SU-DHL-6 (cell line): ENCODE data around the gene FMNL1.

ENCODE experiments used
- H2AFZ ChIP-seq: fragments of 200-600 bp; sonication (generic); 2 replicates; pipeline ENCODE4 v1.6.1; 2014; ENCODE audit warnings: low read depth, mild to moderate bottlenecking, moderate library complexity, mixed read lengths, antibody characterized with exemption, low read length; ENCODE audit not compliant: severe bottlenecking
- H3F3A ChIP-seq: fragments of 200-600 bp; shearing (Covaris generic); 2 replicates; pipeline ENCODE4 v1.6.0; 2016; ENCODE audit warnings: antibody characterized with exemption, mild to moderate bottlenecking; ENCODE audit not compliant: insufficient read depth
- H3K27ac ChIP-seq: fragments of 200-600 bp; sonication (generic); 2 replicates; pipeline ENCODE4 v1.5.1; 2016; ENCODE audit warnings: low read depth, mild to moderate bottlenecking, low read length, moderate library complexity, mixed read lengths
- H3K27me3 ChIP-seq: fragments of 200-600 bp; sonication (generic), shearing (Covaris generic); 2 replicates; pipeline ENCODE4 v1.6.0; 2014; ENCODE audit warnings: mild to moderate bottlenecking, low read length
- H3K36me3 ChIP-seq: fragments of 200-600 bp; sonication (generic); 2 replicates; pipeline ENCODE4 v1.6.1; 2014; ENCODE audit warnings: mild to moderate bottlenecking, low read length, mixed read lengths
- H3K4me2 ChIP-seq: fragments of 300-600, 200-600 bp; shearing (Covaris generic), sonication (generic); 2 replicates; pipeline ENCODE4 v1.6.0; 2014; ENCODE audit warnings: low read length, low read depth, mild to moderate bottlenecking; ENCODE audit not compliant: poor library complexity, severe bottlenecking
- H3K4me3 ChIP-seq: fragments of 200-600 bp; sonication (generic); 2 replicates; pipeline ENCODE4 v1.5.1; 2014; ENCODE audit warnings: antibody characterized with exemption, low read length, mild to moderate bottlenecking, mixed read lengths; ENCODE audit not compliant: insufficient read depth, poor library complexity, severe bottlenecking
- H3K79me2 ChIP-seq: fragments of 200-600 bp; sonication (generic); 2 replicates; pipeline ENCODE4 v1.6.1; 2014; ENCODE audit warnings: mild to moderate bottlenecking, low read length, moderate library complexity; ENCODE audit not compliant: insufficient read depth
- H3K9ac ChIP-seq: fragments of 200-600 bp; sonication (generic); 2 replicates; pipeline ENCODE4 v1.7.0; 2014; ENCODE audit warnings: mild to moderate bottlenecking, low read length
- H3K9me2 ChIP-seq: fragments of 200-600 bp; sonication (generic); replicated peaks from 2 replicates; pipeline ENCODE4 v1.6.1; 2014; ENCODE audit warnings: low read length; ENCODE audit not compliant: insufficient read depth
- H3K9me3 ChIP-seq: fragments of 200-600 bp; sonication (generic); 2 replicates; pipeline ENCODE4 v1.6.1; 2014; ENCODE audit warnings: low read length, mixed read lengths; ENCODE audit not compliant: insufficient read depth
- H4K20me1 ChIP-seq: fragments of 200-600 bp; sonication (generic); 2 replicates; pipeline ENCODE4 v1.6.1; 2014; ENCODE audit warnings: low read depth, mild to moderate bottlenecking, antibody characterized with exemption, low read length, moderate library complexity, mixed read lengths
- EZH2phosphoT487 ChIP-seq: fragments of 200-600 bp; sonication (generic), shearing (Covaris generic); conservative IDR thresholded peaks from 2 replicates; pipeline ENCODE4 v1.6.1; 2018; ENCODE audit warnings: mild to moderate bottlenecking, antibody characterized with exemption, low read length, moderate library complexity, mixed read lengths
- TF ChIP-seq, protein P1 (sequence below): fragments of 200-600 bp; sonication (generic); IDR thresholded peaks from one replicate; pipeline ENCODE4 v1.5.1; 2017; ENCODE audit warnings: antibody characterized with exemption, mild to moderate bottlenecking, low read length, moderate library complexity; ENCODE audit not compliant: insufficient read depth, poor library complexity, severe bottlenecking

The FMNL1 gene

GRCh38 chr17:45172541-45173286, 49.0 kb upstream of the FMNL1 start:
- TF ChIP-seq, protein P1, sequence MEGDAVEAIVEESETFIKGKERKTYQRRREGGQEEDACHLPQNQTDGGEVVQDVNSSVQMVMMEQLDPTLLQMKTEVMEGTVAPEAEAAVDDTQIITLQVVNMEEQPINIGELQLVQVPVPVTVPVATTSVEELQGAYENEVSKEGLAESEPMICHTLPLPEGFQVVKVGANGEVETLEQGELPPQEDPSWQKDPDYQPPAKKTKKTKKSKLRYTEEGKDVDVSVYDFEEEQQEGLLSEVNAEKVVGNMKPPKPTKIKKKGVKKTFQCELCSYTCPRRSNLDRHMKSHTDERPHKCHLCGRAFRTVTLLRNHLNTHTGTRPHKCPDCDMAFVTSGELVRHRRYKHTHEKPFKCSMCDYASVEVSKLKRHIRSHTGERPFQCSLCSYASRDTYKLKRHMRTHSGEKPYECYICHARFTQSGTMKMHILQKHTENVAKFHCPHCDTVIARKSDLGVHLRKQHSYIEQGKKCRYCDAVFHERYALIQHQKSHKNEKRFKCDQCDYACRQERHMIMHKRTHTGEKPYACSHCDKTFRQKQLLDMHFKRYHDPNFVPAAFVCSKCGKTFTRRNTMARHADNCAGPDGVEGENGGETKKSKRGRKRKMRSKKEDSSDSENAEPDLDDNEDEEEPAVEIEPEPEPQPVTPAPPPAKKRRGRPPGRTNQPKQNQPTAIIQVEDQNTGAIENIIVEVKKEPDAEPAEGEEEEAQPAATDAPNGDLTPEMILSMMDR = no peak
- TF ChIP-seq EZH2phosphoT487 = no peak
- Histone ChIP-seq H3K36me3 (no peaks in the 10 kb centered on the region), H3K4me2 (peak overlapping the region; percentile 43), H3K4me3 (no peak overlapping the region), H4K20me1 (no peaks in the 10 kb centered on the region), H3K27me3 (no peaks in the 10 kb centered on the region), H3K79me2 (no peaks in the 10 kb centered on the region), H3K9me2 (no peaks in the 10 kb centered on the region), H3K9ac (peak overlapping the region; percentile 22; the same call in 1 of the 2 replicates), H2AFZ (peak overlapping the region; percentile 76), H3F3A (no peaks in the 10 kb centered on the region), H3K27ac (no peak overlapping the region), H3K9me3 (no peaks in the 10 kb centered on the region)

DNA sequence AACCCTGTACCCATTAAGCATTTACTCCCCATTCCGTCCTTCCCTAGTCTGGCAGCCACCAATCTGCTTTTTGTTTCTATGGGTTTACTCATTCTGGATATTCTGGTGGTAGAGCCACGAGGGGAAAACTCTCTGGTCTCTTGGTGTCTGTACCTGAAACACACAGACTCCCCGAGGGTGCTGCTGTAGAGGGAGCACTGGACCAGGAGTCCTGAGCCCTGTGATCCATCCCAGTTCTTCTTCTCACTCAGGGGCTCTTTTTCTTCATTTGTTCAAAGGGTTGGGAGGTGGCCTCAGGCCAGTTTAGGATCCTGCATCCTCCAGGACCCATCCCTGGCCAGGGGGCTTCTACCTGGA, 45.9 kb upstream of the FMNL1 start:
- TF ChIP-seq, protein P1 = no peak
- no peak for TF ChIP-seq EZH2phosphoT487
- H2AFZ ChIP-seq = no peak overlapping the region
- no peaks in the 10 kb centered on the region for H3K27me3 ChIP-seq
- H3F3A ChIP-seq = no peaks in the 10 kb centered on the region
- H3K9me3 ChIP-seq = no peaks in the 10 kb centered on the region
- H3K4me3 ChIP-seq = no peak overlapping the region
- no peaks in the 10 kb centered on the region for H3K79me2 ChIP-seq
- H4K20me1 ChIP-seq = no peaks in the 10 kb centered on the region
- H3K36me3 ChIP-seq = no peaks in the 10 kb centered on the region
- no peak overlapping the region for H3K9ac ChIP-seq
- no peak overlapping the region for H3K27ac ChIP-seq
- H3K9me2 ChIP-seq = no peaks in the 10 kb centered on the region
- no peak overlapping the region for H3K4me2 ChIP-seq

DNA sequence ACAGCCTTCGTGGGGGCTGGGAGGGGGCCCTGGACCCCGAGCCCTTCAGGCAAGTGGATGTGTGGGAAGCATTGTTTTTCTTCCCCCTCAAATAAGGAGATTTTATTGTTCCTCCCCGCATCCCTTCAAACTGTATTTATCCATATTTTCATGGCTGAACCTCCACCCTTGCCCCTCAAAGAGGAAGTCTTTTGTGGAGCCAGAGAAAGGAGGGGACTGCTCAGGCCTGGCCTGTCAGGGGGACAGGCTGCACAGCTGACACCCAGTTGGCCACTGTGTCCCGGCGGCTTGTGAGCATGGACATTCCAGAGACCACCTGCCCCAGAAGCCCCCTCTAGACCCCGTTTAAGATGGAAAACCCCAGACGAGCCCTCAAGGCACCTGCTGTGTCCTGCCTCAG, 44.1 kb upstream of the FMNL1 start:
- no peak overlapping the region for H3K4me3 ChIP-seq
- H4K20me1 ChIP-seq = no peaks in the 10 kb centered on the region
- no peaks in the 10 kb centered on the region for H3K36me3 ChIP-seq
- H3K9me2 ChIP-seq = no peaks in the 10 kb centered on the region
- no peaks in the 10 kb centered on the region for H3K27me3 ChIP-seq
- H3K9me3 ChIP-seq = no peaks in the 10 kb centered on the region
- no peak overlapping the region for H3K27ac ChIP-seq
- no peak overlapping the region for H2AFZ ChIP-seq
- TF ChIP-seq, protein P1 = no peak
- TF ChIP-seq EZH2phosphoT487 = no peak
- no peaks in the 10 kb centered on the region for H3F3A ChIP-seq
- H3K79me2 ChIP-seq = no peaks in the 10 kb centered on the region
- no peak overlapping the region for H3K4me2 ChIP-seq
- no peak overlapping the region for H3K9ac ChIP-seq
